LHCN-M2 (cell line): ENCODE measurements around the gene GALNT9. TPM values are rescaled to one million over a fixed set of nuclear protein-coding genes. Genes with fewer than 3 reads are reported as not detected.
A peak's percentile ranks its signal among the peaks of the same experiment; 100 is the strongest.
"Not testable (repeated sequence)": the region's sequence is repeated elsewhere in the genome, so short reads cannot be mapped to it uniquely, and the experiment has no call there.

Experiments
- DNase-seq: peaks from one replicate; pipeline ENCODE4 v3.0.0-alpha.2; 2012; ENCODE audit warnings: low read depth
- total RNA-seq: library from RNA; depleted of rRNA; stranded (reverse); fragments of >200 nt; gene quantifications from 2 replicates; pipeline ENCODE4 v1.2.3, GENCODE V29; 2014

The GALNT9 gene
- total RNA-seq, 1 experiment from 2014 or later = 0.63 TPM

DNA sequence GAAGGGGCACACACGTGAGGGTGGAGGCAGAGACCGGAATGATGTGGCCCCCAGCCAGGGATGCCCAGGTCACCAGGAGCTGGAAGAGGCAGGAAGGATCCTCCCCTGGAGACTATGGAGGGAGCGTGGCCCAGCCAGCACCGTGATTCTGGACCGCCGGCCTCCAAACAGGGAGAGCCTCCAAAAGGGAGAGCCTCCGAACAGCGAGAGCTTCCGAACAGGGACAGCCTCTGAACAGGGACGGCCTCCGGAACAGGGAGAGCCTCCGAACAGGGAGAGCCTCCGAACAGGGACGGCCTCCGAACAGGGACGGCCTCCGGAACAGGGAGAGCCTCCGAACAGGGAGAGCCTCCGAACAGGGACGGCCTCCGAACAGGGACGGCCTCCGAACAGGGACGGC is 33.8 kb downstream of the GALNT9 start:
- not testable (repeated sequence) for DNase-seq

DNA sequence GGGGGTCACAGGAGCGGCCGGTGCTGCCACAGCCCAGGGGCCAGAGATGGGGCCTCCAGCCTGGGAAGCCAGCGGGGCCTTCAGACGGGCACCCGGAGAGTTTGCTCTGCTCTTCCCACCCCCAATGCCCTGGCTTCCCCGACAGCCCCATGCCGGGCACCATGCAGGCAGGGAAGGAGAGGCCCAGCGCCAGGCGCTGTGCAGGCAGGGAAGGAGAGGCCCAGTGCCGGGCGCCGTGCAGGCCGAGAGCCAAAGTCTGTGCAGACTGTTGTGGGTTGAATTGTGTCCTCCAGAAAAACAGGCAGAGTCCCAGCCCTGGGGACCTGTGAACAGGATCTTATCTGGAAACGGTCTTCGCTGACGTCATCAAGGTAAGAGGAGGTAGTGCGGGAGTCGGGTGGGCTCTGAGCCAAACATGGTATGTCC is 34.3 kb downstream of the GALNT9 start:
- DNase-seq = no peak

DNA sequence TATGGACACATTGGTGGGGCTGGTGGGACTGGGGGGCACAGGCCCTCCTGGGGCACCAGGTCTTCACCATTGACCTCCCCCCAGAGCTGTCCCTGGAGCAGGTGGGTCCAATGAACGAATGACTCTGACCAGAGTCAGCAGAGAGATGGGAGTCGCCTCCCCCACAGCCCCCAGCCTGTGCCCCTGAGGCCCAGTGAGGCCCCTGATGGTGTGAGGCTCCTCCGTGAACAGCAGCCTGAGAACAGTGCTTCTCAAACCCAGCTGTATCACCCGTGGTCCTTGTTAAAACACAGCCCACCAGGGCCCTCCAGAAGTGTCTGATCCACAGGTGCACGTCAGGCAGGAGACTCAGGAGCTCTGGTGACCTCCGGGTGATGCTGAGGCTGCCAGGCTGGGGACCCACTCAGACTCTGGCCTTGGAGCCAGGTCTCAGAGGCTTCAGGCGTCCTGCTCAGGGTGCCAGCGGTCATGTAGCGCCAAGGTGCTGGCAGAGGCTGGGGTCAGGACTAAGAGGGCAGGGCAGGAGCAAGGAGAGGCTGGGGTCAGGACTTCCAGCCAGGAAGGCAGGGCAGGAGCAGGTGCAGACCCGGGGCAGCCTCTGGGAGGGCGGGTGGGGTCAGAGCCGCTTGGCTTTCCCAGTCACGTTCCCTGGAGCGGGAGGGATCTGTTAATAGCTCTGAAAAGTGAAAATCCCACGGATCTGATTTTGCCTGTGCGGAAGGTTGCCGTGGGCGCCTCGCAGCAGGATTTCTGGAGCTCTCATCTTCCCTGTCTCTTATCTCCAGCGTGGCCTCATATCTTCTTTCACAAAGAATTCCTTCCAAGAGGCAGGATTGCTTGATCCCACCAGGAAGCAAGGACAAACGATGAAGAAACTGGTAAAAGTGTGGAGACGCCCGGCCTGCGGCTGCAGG is 35.0 kb downstream of the GALNT9 start:
- DNase-seq = no peak

DNA sequence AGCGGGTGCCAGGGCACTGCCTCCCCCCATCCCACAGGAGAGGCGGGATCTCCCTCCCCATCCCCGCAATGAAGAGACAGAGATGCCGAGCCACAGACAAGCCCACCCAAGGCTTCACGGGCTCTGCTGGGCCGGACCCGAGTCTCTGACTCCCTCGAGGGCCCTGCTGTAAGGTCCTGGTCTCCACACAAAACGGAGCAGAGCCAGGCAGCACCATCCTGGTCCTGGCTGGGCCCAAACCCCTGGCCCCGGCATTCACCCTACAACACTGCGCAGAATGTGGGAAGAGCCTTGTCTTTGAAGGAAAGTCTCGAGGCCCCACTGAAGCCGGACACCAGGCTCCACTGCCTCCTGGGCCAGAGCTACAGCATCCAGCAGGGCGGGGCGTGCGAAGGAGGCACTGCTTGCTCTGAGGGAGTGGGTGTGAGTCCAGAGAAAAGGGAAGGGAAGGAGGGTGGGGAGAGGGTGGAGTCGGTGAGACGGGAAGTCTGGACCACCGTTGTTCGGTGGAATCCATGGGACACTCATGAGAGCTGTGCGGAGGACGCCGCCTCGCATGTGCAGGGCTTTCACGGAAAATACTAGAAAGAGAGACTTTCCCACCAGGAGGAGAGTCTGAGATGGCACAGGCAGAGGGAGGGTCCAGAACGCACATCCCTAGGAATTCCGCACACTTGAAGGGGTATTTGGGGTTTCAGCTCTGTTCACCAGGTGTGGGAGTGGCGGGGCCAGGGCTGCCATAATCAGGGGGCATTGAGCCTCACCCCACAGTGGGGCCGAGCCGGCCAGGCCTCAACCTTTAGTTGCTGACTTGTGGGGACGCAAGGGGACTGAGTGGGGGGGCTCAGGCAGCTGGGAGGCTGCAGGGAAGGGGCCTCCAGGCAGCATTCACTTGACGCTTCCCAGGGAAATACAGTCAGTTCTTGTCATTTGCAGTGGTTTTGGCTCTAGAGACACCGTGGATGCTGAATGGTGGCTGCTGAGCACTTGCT is 36.8 kb downstream of the GALNT9 start:
- no peak for DNase-seq

DNA sequence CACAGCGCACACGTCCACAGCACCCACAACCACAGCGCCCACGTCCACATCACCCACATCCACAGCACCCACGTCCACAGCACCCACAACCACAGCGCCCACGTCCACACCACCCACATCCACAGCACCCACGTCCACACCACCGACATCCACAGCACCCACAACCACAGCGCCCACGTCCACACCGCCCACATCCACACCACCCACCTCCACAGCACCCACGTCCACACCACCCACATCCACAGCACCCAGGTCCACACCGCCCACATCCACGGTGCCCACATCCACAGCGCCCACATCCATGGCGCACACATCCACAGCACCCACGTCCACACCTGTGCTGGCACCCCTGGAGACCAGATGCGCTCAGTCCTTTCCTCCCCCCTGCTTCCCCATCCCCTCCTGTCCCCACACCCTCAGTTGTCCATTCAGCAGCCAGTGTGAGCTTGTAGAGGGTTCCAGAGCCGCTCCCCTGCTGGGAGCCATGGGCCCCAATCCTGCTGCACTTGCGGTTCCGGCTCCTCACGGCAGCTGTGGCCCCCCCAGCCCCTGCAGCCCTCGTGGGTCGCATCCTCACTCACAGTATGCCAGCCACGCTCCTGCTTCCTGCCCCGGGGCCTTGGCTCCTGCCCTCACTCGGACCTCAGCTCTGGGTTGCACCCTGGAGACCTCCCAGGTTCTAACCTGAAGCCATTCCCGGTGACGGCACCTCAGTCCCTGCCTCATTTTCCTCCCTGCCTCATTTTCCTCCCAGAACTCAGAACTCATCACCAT is 37.8 kb downstream of the GALNT9 start:
- DNase-seq = no peak

DNA sequence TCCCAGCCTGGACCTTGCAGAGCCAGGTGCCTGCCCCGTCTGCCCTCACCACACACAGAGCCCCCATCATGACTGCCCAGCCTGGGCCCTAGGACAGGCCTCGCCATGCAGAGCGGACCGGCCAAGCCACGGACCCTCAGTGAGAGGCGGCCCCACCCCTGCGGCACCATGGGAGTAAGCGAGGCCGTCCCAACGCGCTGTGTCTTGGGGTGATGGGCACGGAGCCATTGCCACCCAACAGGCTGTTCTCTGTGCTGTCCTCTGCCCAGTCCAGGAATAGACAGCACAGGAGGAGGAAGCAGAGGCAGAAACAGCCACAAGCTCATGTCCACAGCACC is 39.2 kb downstream of the GALNT9 start:
- DNase-seq = no peak

DNA sequence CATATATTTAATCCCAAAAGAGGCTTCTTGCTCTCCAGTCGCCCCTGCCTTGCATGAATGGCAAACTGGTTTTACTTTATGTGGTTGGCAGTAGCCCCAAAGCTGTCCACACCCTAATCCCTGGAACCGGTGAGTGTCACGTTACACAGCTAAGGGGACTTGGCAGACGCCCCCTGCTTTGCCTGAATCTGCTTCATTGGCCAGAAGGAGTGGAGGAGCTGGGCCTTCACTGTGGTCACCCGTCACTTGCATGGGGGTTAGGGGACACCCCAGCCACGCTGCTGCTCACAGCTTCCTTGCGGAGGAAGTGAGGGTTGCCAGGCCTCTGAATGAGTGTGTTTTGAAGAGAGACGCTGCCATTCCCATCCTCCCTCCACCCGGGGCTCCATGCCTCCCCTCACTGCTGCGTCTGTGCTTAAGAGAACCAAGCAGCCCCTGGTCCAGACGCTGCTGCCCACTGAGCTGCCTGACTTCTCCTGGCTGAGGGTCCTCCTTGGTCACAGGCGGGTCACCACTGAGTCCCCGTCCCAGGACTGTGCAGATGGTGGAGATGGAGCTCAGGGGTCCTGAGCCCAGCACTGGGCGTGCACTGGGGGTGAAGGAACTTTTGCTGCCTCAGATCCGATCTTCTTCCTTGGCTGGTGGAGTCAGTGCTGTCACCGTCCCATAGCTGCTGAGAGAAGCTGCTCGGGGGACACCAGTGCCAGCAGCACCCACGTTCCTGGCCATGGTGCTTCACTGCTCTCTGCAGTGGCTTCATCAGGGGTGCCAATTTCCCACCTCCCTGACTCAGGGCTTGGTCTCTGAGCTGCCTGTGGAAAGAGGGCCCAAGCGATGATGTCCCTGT is 39.8 kb downstream of the GALNT9 start:
- no peak for DNase-seq

DNA sequence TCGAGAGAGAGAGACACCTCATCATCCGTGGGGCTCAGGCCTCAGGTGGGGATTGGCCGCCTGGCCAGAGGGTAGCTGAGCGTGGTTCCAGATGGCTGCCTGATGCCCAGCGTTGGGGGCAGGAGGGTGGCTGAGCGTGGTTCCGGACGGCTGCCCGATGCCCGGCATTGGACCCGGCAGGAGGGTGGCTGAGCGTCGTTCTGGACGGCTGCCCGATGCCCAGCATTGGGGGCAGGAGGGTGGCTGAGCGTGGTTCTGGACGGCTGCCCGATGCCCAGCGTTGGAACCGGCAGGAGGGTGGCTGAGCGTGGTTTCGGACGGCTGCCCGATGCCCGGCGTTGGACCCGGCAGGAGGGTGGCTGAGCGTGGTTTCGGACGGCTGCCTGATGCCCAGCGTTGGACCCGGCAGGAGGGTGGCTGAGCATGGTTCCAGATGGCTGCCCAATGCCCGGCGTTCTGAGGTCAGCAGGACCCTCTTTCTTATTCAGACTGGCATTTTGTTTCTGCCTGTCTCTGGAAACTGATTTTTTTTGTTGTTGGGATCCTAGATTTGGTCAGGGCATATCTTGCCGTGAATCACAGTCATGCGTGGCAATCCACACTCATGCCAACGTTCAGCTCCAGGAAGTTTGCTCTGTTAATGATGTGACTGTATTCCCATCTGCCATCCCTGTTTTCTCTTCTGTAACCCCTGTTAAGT is 40.7 kb downstream of the GALNT9 start:
- DNase-seq = no peak

DNA sequence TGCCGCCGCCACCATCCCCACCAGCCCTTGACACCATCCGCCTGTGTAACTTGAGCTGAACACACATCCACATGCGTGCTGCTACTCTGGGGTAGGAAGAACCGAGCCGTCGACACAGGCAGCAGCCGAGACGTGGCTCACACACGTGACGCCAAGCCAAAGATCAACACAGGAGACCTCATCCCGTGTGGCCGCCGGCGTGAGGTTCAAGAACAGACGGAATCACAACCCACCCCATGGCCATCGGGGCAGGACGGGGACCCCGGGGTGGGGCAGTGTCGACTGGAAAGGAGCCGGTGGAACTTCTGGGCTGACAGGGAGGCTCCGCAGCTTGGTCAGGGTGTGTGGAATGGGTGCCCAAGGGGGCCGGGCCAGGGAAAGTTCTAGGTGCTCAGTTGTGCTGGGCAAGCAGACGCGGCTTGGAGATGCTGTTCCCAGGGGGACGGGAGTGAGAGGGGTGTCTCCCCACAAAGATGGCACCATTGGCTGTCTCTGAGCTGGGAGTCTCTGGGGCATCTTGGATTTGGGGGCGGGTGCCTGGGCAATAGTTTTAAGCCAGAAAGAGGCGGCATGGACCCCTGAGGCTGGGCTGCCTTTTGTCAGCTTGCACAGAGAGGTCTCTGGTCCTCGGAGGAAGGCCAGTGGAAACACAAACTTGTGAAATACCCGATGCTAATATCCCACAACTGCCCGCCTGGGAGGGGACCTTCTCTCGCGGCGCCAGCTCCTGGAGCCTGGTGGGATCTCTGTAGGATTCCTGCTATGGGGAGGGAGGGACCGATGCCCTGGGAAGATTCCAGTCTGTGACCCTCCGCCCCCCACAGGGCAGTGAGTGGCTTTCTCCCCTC is 41.8 kb downstream of the GALNT9 start:
- DNase-seq = no peak

DNA sequence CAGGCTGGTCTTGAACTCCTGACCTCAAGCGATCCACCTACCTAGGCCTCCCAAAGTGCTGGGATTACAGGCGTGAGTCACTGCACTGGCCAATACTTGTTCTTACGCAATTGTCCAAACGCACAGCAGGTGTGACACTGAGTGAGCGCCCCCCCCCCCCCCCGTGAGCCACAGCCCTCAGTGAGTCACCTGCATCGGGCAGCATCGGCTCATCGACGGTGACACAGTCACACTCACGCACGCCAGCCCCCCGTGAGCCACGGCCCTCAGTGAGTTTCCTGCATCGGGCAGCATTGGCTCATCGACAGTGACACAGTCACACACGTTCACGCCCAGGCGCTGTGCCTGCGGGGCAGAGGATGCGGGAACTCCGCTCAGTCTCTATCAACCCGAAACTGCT is 42.5 kb downstream of the GALNT9 start:
- DNase-seq = peak; percentile 21

DNA sequence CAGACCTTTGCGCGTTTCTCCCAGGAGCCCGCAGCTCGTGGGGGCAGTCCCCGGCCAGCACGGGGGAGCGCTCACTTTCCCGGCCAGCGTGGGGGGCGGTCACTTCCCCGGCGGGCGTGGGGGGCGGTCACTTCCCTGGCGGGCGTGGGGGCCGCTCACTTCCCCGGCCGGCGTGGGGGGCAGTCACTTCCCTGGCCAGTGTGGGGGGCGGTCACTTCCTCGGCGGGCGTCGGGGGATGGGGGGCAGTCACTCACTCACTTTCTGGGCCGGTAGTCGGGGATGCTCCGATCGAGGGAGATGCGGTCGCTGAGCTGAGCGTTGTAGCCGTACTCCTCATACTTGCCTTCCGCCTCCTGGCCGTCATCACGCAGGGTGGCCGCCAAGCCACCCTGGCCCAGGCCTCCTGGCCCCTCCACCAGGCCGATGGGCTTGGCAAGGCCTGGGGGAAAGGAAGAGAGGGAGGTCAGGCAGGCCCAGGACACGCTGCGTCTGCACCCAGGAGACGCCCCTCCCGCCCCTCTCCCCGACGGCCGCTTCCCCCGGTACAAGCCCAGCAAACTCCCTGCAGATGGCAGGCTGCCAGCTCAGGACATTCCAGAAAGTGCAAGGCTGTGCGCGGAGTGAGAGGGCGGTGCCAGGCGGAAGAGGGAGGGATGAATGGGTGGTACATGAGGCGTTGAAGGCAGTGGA is 43.3 kb downstream of the GALNT9 start:
- peak; percentile 7 for DNase-seq

DNA sequence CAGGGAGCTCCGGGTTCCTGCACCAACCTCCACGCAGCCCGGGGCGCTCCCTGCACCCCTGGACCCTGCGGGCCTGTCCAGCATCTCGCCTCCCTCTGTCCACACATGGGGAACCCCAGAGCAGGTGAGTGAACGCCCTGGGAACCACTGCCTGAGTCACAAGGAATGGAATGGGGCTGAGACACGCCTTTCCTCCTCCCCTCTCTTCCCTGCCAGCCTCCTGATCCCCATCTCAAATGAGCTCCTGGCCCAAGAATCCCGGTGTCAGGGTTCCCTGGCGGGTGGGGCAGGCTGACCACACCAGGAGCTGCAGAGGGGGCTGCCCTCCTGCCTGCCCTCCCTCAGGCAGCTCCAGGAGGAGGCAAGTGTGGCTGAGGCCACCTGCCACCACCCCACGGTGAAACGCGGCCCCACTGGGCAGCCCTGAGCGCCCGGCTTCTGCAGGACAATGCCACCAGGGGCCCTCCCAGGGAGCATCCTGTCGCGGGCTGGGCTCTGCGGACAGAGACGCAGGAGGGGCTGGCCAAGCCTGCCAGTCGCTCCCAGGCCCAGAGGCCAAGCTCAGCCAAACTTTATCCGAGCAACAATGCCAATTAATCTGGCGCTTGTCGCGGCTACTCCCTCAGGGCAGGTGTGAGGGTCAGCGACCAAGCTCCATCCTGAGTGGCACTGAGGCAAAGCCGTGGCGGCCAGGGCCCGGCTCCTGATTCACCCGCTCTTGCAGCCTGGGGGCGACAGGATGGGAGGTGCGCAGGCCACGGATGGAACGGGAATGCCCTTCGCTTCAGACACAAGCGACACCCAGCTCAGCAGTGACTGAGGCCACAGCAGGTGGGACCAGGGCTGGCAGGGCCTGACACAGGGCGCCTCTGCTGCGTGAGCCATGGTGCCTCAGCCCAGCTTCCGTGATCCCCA is 44.3 kb downstream of the GALNT9 start:
- no peak for DNase-seq

DNA sequence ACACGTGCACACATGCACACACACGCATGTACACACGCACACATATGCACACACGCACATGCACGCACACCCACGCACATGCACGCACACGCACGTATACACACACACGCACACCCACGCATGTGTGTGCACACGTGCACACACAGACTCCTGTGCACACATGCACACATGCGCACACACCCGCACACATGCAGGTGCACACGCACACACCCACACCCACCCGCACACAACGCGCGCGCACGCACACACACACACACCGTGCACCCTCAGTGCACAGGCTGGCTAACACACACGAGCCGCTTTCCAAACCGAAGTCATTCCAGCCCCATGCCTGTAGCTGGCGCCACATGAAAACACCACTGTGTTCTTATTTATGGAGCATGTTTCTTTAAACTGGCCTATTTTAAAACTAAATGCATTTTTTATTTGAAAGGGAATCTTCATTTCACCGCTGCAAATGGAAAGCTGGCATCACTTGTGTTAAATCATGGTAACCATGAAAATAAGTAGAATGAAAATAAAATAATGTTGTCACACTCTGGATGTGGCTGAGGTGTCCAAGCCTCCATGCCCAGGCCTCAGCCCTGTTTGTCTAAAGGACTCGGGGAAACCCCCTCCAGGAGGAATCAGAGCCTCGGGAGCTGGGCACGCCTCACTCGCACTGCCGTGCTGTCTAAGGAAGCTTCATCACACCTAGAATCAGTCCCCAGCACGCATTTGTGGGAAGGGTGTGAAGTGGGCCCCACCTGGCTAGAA is 45.1 kb downstream of the GALNT9 start:
- peak; percentile 10 for DNase-seq

DNA sequence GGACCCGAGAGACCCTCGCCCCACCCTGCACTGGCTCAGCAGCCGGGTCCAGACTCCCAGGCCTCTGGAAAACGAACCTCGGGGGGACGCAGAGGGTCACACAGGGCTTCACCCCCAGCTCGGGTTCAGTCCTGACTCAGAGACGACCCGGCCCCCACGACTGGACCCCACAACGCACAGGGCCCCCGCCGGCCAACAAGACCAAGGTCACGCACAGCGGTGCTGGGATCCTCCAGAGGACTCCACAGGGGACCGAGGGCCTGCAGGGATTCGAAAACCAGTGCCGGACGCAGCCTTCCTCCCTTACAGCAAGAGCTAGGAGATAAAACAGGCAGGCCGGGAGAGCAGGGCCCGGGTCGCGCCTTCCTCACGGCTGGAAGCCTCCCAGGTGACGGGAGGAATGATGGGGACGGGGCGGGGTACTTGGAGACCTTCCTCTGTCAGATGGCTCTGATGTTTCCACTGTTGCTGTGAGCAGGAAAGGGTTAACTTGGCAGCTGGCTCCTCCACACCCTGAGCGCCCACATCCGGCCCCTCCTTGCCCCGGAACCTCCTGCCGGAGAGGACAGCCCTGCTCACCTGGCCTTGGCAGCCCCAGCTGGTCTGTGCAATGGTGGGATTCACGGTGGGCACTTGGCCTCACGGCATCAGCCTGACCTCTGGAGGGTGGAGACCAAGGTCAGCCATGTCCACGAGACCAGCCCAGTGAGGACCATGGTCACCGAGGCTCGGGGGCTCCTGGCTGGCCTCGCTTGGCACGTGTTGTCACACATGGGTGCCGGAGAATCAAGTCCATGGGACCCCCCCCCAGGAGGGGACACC is 46.2 kb downstream of the GALNT9 start:
- no peak for DNase-seq

DNA sequence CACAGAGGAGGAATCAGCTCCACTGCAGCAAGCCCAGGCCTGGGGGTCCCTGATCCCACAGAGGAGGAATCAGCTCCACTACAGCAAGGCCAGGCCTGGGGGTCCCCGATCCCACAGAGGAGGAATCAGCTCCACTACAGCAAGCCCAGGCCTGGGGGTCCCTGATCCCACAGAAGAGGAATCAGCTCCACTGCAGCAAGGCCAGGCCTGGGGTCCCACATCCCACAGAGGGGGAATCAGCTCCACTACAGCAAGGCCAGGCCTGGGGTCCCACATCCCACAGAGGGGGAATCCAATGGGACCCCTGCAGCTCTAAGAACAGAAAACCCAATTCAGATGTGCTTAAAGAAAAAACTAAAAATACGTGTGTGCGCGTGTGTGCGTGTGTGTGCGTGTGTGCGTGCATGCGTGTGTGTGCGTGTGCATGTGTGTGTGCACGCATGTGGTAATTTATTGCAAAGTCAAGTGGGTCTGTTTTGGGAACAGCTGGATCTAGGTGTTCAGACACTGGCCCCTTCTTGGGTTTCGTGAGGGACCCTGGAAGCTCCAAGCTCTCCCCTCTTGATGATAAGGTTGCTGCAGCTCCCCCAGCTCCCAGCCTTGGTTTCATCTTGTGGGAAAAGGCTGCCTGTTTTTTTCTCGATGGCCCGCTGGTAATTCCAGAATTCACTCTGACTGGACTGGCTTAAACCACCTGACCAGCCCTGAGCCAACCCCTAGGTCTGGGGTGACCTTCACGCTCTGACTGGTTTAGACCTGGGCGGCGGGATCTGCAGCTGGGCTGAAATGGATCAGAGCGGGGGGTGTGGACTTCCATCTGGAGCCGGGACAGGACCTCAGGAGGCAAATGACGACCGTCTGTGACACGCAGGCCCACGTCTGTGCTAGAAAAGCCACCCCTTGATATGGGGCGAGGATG is 47.1 kb downstream of the GALNT9 start:
- no peak for DNase-seq
